ENCODE measurements around the gene DISP3. TPM values are rescaled to one million over a fixed set of nuclear protein-coding genes. Genes with fewer than 3 reads are reported as not detected.

The DISP3 gene
- total and polyA plus RNA-seq, 2 of the 4 experiments (the other 2 are of a cell fraction), result 0.05 TPM; not detected in 1

DNA sequence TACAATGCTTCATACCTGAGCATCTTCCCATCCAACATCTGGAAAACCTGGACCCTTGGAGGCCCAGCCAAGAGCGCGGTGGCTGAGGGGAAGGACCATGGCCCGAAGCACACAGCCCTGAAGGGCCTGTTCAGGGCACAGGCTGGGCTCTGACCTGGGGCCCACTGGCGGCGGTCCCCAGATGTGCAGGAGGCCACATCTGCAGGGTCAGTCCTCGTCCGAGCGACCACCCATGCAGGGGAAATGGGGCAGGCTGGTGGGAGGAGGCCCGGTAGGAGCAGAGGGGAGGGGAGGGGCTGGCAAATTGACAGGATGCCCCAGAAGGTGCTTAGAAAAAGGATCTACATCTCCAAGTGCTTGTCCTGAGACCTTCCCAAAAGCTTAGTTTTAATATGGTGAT is 59.9 kb downstream of the DISP3 start:
- in situ Hi-C loops (cut with MboI; ENCODE audit: low sequenced_read_pairs), result no loop called here
- dilution Hi-C loops (cut with HindIII; ENCODE audit: low sequenced_read_pairs, unreplicated experiment), result no loop called here
- H2BK20ac ChIP-seq (ENCODE audit: low read depth, low read length), result no peak overlapping the region

More for the DNA sequence above, 59.9 kb downstream of the DISP3 start:
- Histone ChIP-seq H3K27ac (ENCODE audit: insufficient read depth, low read length) (no peak overlapping the region), H3K4me3 (ENCODE audit: insufficient read depth, low read depth, low read length) (no peak overlapping the region), H3K79me1 (ENCODE audit: low read depth in 1 of 2, low read length in 2 of 2) (no peaks in the 10 kb centered on the region), H3K9ac (ENCODE audit: low read depth, low read length) (no peak overlapping the region), H2AFZ (replicated peaks; ENCODE audit: low read length, poor library complexity) (no peak overlapping the region), H3K4me2 (ENCODE audit: low read depth, low read length) (no peak overlapping the region), H2BK120ac (ENCODE audit: low read depth, low read length) (no peak overlapping the region), H3K36me3 (ENCODE audit: control insufficient read depth, insufficient read depth, low read length) (no peaks in the 10 kb centered on the region), H3K18ac (ENCODE audit: low read depth, low read length) (no peak overlapping the region), H3K27me3 (ENCODE audit: control insufficient read depth, insufficient read depth, low read length) (no peaks in the 10 kb centered on the region; the same call in 1 of the 2 replicates), H3K23ac (ENCODE audit: low read depth, low read length) (no peak overlapping the region), H2BK5ac (ENCODE audit: low read depth, low read length, poor library complexity, severe bottlenecking) (no peak overlapping the region), H3K4ac (ENCODE audit: low read depth, low read length) (no peak overlapping the region), H2AK5ac (ENCODE audit: low read depth, low read length) (no peak overlapping the region), H4K8ac (ENCODE audit: low read depth in 2 of 2, low read length in 2 of 2) (no peak overlapping the region), H3K9me3 (ENCODE audit: control insufficient read depth, insufficient read depth, low read length) (no peaks in the 10 kb centered on the region), H3K4me1 (ENCODE audit: control insufficient read depth, insufficient read depth, low read length) (no peaks in the 10 kb centered on the region), H4K91ac (ENCODE audit: insufficient read depth, low read depth, low read length) (no peak overlapping the region), H4K5ac (ENCODE audit: low read depth, low read length) (no peak overlapping the region), H2BK15ac (ENCODE audit: low read depth, low read length) (no peak overlapping the region), H2AK9ac (replicated peaks; ENCODE audit: low read depth, low read length, poor library complexity) (no peak overlapping the region), H3K9me1 (ENCODE audit: insufficient read depth, low read length) (no peaks in the 10 kb centered on the region), H3K56ac (ENCODE audit: extremely low read depth, insufficient read depth, low read length) (no peak overlapping the region), H3K14ac (replicated peaks; ENCODE audit: low read depth, low read length) (no peak overlapping the region), H4K20me1 (ENCODE audit: insufficient read depth, low read length) (no peaks in the 10 kb centered on the region)
- no CpG with 5 or more reads among the region's 9 CpGs for WGBS, 2 experiments (ENCODE audit: extremely low coverage in 2 of 2, insufficient read length in 1 of 2)
- ATAC-seq (ENCODE audit: low read depth), result no peak
- CTCF ChIA-PET, result no interaction called here
- intact Hi-C loops (cut with micrococcal nuclease), result no loop called here
- TF ChIP-seq, protein P1, sequence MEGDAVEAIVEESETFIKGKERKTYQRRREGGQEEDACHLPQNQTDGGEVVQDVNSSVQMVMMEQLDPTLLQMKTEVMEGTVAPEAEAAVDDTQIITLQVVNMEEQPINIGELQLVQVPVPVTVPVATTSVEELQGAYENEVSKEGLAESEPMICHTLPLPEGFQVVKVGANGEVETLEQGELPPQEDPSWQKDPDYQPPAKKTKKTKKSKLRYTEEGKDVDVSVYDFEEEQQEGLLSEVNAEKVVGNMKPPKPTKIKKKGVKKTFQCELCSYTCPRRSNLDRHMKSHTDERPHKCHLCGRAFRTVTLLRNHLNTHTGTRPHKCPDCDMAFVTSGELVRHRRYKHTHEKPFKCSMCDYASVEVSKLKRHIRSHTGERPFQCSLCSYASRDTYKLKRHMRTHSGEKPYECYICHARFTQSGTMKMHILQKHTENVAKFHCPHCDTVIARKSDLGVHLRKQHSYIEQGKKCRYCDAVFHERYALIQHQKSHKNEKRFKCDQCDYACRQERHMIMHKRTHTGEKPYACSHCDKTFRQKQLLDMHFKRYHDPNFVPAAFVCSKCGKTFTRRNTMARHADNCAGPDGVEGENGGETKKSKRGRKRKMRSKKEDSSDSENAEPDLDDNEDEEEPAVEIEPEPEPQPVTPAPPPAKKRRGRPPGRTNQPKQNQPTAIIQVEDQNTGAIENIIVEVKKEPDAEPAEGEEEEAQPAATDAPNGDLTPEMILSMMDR (conservative IDR thresholded peaks at IDR 0.05; ENCODE audit: low read depth, low read length), result no peak
- TF ChIP-seq RAD21 (IDR thresholded peaks at IDR 0.05; ENCODE audit: low read length) (no peak), RFX5 (IDR thresholded peaks at IDR 0.05; ENCODE audit: low read depth, low read length) (no peak), CHD1 (IDR thresholded peaks at IDR 0.05; ENCODE audit: low read depth, low read length) (no peak), POLR2A (IDR thresholded peaks at IDR 0.05; ENCODE audit: low read depth, low read length) (no peak), NFE2L2 (IDR thresholded peaks at IDR 0.05; ENCODE audit: low read depth, low read length) (no peak), FOS (IDR thresholded peaks at IDR 0.05; ENCODE audit: low read depth, low read length) (no peak), MAFK (IDR thresholded peaks at IDR 0.05; ENCODE audit: low read depth, low read length) (no peak), MXI1 (IDR thresholded peaks at IDR 0.05; ENCODE audit: borderline replicate concordance, low read depth, low read length) (no peak), CEBPB (IDR thresholded peaks at IDR 0.05; ENCODE audit: low read depth, low read length) (no peak), SMC3 (IDR thresholded peaks at IDR 0.05; ENCODE audit: low read depth, low read length) (no peak), BHLHE40 (IDR thresholded peaks at IDR 0.05; ENCODE audit: low read depth, low read length) (no peak), RCOR1 (IDR thresholded peaks at IDR 0.05; ENCODE audit: insufficient replicate concordance, low read length) (no peak)
- TF ChIP-seq, protein P2, sequence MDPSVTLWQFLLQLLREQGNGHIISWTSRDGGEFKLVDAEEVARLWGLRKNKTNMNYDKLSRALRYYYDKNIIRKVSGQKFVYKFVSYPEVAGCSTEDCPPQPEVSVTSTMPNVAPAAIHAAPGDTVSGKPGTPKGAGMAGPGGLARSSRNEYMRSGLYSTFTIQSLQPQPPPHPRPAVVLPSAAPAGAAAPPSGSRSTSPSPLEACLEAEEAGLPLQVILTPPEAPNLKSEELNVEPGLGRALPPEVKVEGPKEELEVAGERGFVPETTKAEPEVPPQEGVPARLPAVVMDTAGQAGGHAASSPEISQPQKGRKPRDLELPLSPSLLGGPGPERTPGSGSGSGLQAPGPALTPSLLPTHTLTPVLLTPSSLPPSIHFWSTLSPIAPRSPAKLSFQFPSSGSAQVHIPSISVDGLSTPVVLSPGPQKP (IDR thresholded peaks at IDR 0.05; ENCODE audit: borderline replicate concordance, low read depth, low read length), result no peak
- TF ChIP-seq, protein P3, sequence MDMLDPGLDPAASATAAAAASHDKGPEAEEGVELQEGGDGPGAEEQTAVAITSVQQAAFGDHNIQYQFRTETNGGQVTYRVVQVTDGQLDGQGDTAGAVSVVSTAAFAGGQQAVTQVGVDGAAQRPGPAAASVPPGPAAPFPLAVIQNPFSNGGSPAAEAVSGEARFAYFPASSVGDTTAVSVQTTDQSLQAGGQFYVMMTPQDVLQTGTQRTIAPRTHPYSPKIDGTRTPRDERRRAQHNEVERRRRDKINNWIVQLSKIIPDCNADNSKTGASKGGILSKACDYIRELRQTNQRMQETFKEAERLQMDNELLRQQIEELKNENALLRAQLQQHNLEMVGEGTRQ (IDR thresholded peaks at IDR 0.05; ENCODE audit: low read depth, low read length), result no peak
- BruUV-seq (replicated peaks), result no TSS peak
- POLR2A ChIA-PET (ENCODE audit: unreplicated experiment), result no interaction called here
- no peak for DNase-seq

All from IMR-90 (cell line).